HepG2 (cell line): ENCODE data around the gene PLCXD1. TPM values are rescaled to one million over a fixed set of nuclear protein-coding genes. Genes with fewer than 3 reads are reported as not detected.

Experiments
- HNRNPL ChIP-seq: fragments of 200-400 bp; formaldehyde crosslinking; IDR thresholded peaks from 2 replicates; pipeline ENCODE4 v1.6.1; 2017; ENCODE audit warnings: mild to moderate bottlenecking, low read depth, low read length
- HNRNPLL ChIP-seq: fragments of 200-400 bp; formaldehyde crosslinking; IDR thresholded peaks from 2 replicates; pipeline ENCODE4 v1.6.1; 2017; ENCODE audit warnings: mild to moderate bottlenecking, low read depth, low read length; ENCODE audit not compliant: poor library complexity, severe bottlenecking
- HOXA7 ChIP-seq: sonication (generic); formaldehyde crosslinking; IDR thresholded peaks from 2 replicates; pipeline ENCODE4 v1.8.1; 2022; ENCODE audit warnings: mild to moderate bottlenecking, missing genetic modification reagents, moderate library complexity
- MEIS1 ChIP-seq: sonication (generic); formaldehyde crosslinking; IDR thresholded peaks from 2 replicates; pipeline ENCODE4 v1.9.0; 2021; ENCODE audit warnings: mild to moderate bottlenecking, missing genetic modification reagents, moderate library complexity, borderline replicate concordance
- NR2F2 ChIP-seq: IDR thresholded peaks from 2 replicates; pipeline ENCODE4 v1.6.1; 2012; ENCODE audit warnings: low read depth, inconsistent platforms, borderline replicate concordance
- PLRG1 ChIP-seq: fragments of 450-650 bp; conservative IDR thresholded peaks from 2 replicates; pipeline ENCODE4 v1.6.1; 2016
- RELA ChIP-seq: sonication (generic); formaldehyde crosslinking; IDR thresholded peaks from 2 replicates; pipeline ENCODE4 v1.4.0; 2020; ENCODE audit warnings: missing genetic modification reagents
- TCF12 ChIP-seq, 2 experiments: fragments of 450-650 bp in 1 of 2; sonication (generic) in 1 of 2; formaldehyde crosslinking in 1 of 2; IDR thresholded peaks; 2 replicates each; pipeline versions ENCODE4 v1.6.1 to v1.8.0; 2017 to 2022; ENCODE audit warnings: antibody characterized with exemption in 1 of 2, mild to moderate bottlenecking in 1 of 2, missing genetic modification reagents in 1 of 2, moderate library complexity in 1 of 2
- TOE1 ChIP-seq: sonication (generic); formaldehyde crosslinking; IDR thresholded peaks from 2 replicates; pipeline ENCODE4 v1.4.0; 2020; ENCODE audit warnings: mild to moderate bottlenecking, missing genetic modification reagents
- TOPORS ChIP-seq: sonication (generic); formaldehyde crosslinking; IDR thresholded peaks from 2 replicates; pipeline ENCODE4 v1.8.0; 2023; ENCODE audit warnings: mild to moderate bottlenecking, missing genetic modification reagents
- ZFP90 ChIP-seq: sonication (generic); formaldehyde crosslinking; IDR thresholded peaks from 2 replicates; pipeline ENCODE4 v1.8.0; 2022; ENCODE audit warnings: missing genetic modification reagents, mild to moderate bottlenecking, inconsistent platforms, borderline replicate concordance
- ZNF121 ChIP-seq: sonication (generic); formaldehyde crosslinking; IDR thresholded peaks from 2 replicates; pipeline ENCODE4 v1.5.0; 2020; ENCODE audit warnings: mild to moderate bottlenecking, missing genetic modification reagents
- ZNF207 ChIP-seq: fragments of 450-650 bp; IDR thresholded peaks from 2 replicates; pipeline ENCODE4 v1.6.1; 2016; ENCODE audit warnings: antibody characterized with exemption, borderline replicate concordance
- ZNF296 ChIP-seq: sonication (generic); formaldehyde crosslinking; conservative IDR thresholded peaks from 2 replicates; pipeline ENCODE4 v1.5.0; 2020; ENCODE audit warnings: mild to moderate bottlenecking, missing genetic modification reagents
- ZNF337 ChIP-seq: sonication (generic); formaldehyde crosslinking; IDR thresholded peaks from 2 replicates; pipeline ENCODE4 v1.5.1; 2020; ENCODE audit warnings: missing genetic modification reagents, low read depth, mild to moderate bottlenecking, borderline replicate concordance
- ZNF501 ChIP-seq: sonication (generic); formaldehyde crosslinking; IDR thresholded peaks from 2 replicates; pipeline ENCODE4 v1.5.1; 2020; ENCODE audit warnings: mild to moderate bottlenecking, moderate library complexity, missing genetic modification reagents
- ZNF644 ChIP-seq: IDR thresholded peaks from 2 replicates; pipeline ENCODE4 v1.6.1; 2016; ENCODE audit warnings: low read depth
- ZNF672 ChIP-seq: sonication (generic); formaldehyde crosslinking; IDR thresholded peaks from 2 replicates; pipeline ENCODE4 v1.8.1; 2022; ENCODE audit warnings: missing genetic modification reagents
- ZNF720 ChIP-seq: sonication (generic); formaldehyde crosslinking; IDR thresholded peaks from 2 replicates; pipeline ENCODE4 v1.4.0; 2020; ENCODE audit warnings: missing genetic modification reagents
- ZNF816 ChIP-seq: sonication (generic); formaldehyde crosslinking; IDR thresholded peaks from 2 replicates; pipeline ENCODE4 v1.8.0; 2022; ENCODE audit warnings: missing genetic modification reagents, mild to moderate bottlenecking, borderline replicate concordance
- polyA plus RNA-seq, 8 experiments: library from polyadenylated mRNA; depleted of rRNA in 3 of 8; stranded (reverse) in 7 of 8; unstranded in 1 of 8; fragments of >200 nt; fragmentation: Illumina TruSeq in 4 of 8; extraction: Trizol in 4 of 8; gene quantifications; 2 replicates each; pipeline versions ENCODE4 v1.2.1 to v1.2.3, GENCODE V29; 2011 to 2016; ENCODE audit warnings: low read depth in 4 of 8, missing spikeins in 1 of 8, mixed read lengths in 1 of 8; ENCODE audit not compliant: insufficient read depth in 1 of 8
- total RNA-seq, 5 experiments: library from RNA; depleted of rRNA; stranded (reverse); fragments of >200 nt; fragmentation: Illumina TruSeq; extraction: Trizol; gene quantifications; 2 replicates each; pipeline ENCODE4 v1.2.3, GENCODE V29; 2016; ENCODE audit warnings: low read depth in 1 of 5
- TF ChIP-seq, protein P1 (sequence below): sonication (generic); formaldehyde crosslinking; IDR thresholded peaks from 2 replicates; pipeline ENCODE4 v1.4.0; 2020; ENCODE audit warnings: mild to moderate bottlenecking, missing genetic modification reagents
- TF ChIP-seq, protein P2 (sequence below): sonication (generic); formaldehyde crosslinking; IDR thresholded peaks from 2 replicates; pipeline ENCODE4 v1.5.1; 2020; ENCODE audit warnings: missing genetic modification reagents, mild to moderate bottlenecking, borderline replicate concordance
- TF ChIP-seq, protein P3 (sequence below): sonication (generic); formaldehyde crosslinking; IDR thresholded peaks from 2 replicates; pipeline ENCODE4 v1.4.0; 2020; ENCODE audit warnings: mild to moderate bottlenecking, missing genetic modification reagents

The PLCXD1 gene
- total and polyA plus RNA-seq, 2 of the 13 experiments (the other 11 are each of a cell fraction or from before 2014, with no cell fraction given) = 87.7 to 153 TPM

DNA sequence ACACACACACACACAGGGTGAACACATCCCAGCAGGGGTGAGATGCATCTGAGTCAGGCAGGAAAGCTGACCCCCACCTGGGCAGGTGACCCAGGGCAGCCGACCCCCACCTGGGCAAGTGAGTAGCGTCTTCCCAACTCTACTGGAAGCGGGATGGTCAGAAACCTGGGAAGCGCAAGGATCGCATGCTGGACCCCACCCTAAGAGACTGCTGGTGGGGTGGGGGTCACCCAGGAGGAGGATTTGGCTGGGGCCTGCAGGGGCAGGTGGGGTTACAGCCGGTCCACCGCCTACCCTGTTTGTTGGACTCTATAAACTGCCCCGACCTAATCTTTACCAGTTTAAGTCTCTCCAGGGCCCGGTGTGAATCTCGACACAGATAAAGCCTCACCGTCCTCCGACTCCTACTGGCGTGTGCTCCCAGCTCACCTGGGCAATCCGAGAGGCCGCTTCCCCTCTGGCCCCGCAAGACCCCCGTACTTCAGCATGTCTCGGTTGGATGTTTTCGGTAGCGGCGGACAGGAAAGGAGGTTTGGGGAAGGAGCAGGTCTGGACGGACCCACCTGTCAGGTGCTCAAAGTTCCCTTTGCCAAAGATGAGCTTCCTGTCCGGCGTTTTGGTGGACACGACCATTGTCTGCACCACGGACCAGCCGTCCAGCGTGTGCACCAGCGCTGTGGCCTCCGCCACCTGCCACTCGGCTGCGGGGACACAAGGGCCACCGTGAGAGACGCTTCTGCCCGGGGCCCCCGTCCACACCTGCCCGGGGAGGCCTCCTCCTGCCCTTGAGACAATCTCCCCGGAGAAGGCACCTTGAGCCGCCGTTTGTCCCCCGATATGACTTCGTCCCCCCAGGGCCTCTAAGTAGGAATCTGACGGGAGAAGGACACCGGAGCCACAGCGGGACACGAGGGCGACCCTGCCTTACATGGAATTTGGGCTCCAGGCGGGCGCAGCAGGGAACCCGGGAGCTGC is 35.5 kb downstream of the PLCXD1 start (continued):
- TF ChIP-seq HNRNPLL (peak; percentile 10), ZNF337 (CRISPR knock-in tag) (no peak), TOE1 (CRISPR knock-in tag) (no peak), ZNF121 (CRISPR knock-in tag) (no peak), ZNF816 (no peak), ZNF720 (CRISPR knock-in tag) (no peak), PLRG1 (no peak), MEIS1 (no peak), ZNF296 (CRISPR knock-in tag) (no peak), ZNF207 (no peak), ZNF501 (CRISPR knock-in tag) (no peak), ZNF672 (CRISPR knock-in tag) (no peak), ZNF644 (CRISPR knock-in tag) (no peak), NR2F2 (no peak), RELA (CRISPR knock-in tag) (no peak), TCF12 (IDR thresholded peaks at IDR 0.05) (no peak), TCF12 (CRISPR knock-in tag; IDR thresholded peaks at IDR 0.05) (no peak), ZFP90 (CRISPR knock-in tag) (no peak), HOXA7 (no peak), HNRNPL (0 out of 2 replicates have a peak, but pooled peaks have one; percentile 15), TOPORS (CRISPR knock-in tag) (no peak)
- TF ChIP-seq, protein P1, sequence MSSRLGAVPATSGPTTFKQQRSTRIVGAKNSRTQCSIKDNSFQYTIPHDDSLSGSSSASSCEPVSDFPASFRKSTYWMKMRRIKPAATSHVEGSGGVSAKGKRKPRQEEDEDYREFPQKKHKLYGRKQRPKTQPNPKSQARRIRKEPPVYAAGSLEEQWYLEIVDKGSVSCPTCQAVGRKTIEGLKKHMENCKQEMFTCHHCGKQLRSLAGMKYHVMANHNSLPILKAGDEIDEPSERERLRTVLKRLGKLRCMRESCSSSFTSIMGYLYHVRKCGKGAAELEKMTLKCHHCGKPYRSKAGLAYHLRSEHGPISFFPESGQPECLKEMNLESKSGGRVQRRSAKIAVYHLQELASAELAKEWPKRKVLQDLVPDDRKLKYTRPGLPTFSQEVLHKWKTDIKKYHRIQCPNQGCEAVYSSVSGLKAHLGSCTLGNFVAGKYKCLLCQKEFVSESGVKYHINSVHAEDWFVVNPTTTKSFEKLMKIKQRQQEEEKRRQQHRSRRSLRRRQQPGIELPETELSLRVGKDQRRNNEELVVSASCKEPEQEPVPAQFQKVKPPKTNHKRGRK (CRISPR knock-in tag) = no peak
- TF ChIP-seq, protein P2, sequence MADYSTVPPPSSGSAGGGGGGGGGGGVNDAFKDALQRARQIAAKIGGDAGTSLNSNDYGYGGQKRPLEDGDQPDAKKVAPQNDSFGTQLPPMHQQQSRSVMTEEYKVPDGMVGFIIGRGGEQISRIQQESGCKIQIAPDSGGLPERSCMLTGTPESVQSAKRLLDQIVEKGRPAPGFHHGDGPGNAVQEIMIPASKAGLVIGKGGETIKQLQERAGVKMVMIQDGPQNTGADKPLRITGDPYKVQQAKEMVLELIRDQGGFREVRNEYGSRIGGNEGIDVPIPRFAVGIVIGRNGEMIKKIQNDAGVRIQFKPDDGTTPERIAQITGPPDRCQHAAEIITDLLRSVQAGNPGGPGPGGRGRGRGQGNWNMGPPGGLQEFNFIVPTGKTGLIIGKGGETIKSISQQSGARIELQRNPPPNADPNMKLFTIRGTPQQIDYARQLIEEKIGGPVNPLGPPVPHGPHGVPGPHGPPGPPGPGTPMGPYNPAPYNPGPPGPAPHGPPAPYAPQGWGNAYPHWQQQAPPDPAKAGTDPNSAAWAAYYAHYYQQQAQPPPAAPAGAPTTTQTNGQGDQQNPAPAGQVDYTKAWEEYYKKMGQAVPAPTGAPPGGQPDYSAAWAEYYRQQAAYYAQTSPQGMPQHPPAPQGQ (CRISPR knock-in tag) = no peak
- TF ChIP-seq, protein P3, sequence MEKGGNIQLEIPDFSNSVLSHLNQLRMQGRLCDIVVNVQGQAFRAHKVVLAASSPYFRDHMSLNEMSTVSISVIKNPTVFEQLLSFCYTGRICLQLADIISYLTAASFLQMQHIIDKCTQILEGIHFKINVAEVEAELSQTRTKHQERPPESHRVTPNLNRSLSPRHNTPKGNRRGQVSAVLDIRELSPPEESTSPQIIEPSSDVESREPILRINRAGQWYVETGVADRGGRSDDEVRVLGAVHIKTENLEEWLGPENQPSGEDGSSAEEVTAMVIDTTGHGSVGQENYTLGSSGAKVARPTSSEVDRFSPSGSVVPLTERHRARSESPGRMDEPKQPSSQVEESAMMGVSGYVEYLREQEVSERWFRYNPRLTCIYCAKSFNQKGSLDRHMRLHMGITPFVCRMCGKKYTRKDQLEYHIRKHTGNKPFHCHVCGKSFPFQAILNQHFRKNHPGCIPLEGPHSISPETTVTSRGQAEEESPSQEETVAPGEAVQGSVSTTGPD (CRISPR knock-in tag) = no peak
